ENCODE measurements around the gene RRP36.
"Not testable (repeated sequence)": the region's sequence is repeated elsewhere in the genome, so short reads cannot be mapped to it uniquely, and the experiment has no call there.

Gene RRP36

DNA sequence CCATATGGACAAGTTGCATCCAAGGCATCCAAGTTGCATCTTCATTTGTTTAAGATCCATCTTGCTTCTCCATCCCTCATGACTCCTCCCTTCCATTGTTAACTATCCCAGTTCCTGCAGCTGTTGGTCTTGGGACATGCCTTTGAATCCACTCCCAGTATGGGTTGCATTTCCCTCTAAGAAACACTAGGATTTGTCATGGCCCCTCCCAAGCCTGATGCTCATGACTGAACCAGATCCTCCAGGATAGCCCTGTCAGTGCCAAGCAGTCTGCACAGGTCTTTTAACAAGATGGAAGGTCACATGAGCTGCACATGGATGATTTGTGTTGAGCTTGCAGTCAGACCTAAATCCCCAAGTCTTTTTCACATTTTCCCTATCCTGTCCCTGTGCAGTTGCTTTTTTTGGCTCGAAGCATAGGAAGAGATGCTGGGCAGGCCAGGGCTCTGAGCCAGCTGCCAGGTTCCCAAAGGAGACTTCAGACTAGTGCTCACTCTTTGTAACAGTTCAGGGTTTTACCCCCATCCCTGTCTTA is 32.9 kb upstream of the RRP36 start:
- Mint-ChIP-seq H3K27me3 (no peaks in the 10 kb centered on the region), H3K4me1 (peaks cover 27 to 44% of the 10 kb centered on the region in 2 donors), H3K4me3 (no peak overlapping the region), H3K36me3 (peaks cover 20 to 30% of the 10 kb centered on the region in 2 donors), H3K27ac (no peak overlapping the region), H3K9me3 (no peaks in the 10 kb centered on the region)
- ATAC-seq (replicated peaks), result no peak
- DNase-seq, result no peak

- no peak for ATAC-seq (replicated peaks)
- no peaks in the 10 kb centered on the region for H3K9me3 Mint-ChIP-seq
- H3K4me1 Mint-ChIP-seq, result peaks cover 22 to 43% of the 10 kb centered on the region in 2 donors
- no peak overlapping the region for H3K4me3 Mint-ChIP-seq
- no peak overlapping the region for H3K27ac Mint-ChIP-seq
- no peak for DNase-seq
- no peaks in the 10 kb centered on the region for H3K27me3 Mint-ChIP-seq
- H3K36me3 Mint-ChIP-seq, result peaks cover 22 to 32% of the 10 kb centered on the region in 2 donors
Observed at GRCh38 chr6:42989923-42990322, 31.5 kb upstream of the RRP36 start.

GRCh38 chr6:42993445-42993844 is 28.0 kb upstream of the RRP36 start:
- H3K4me3 Mint-ChIP-seq, result no peak overlapping the region
- H3K27me3 Mint-ChIP-seq, result no peaks in the 10 kb centered on the region
- DNase-seq, result no peak
- ATAC-seq (replicated peaks), result no peak
- H3K27ac Mint-ChIP-seq, result no peak overlapping the region
- H3K4me1 Mint-ChIP-seq, result peaks cover 2 to 12% of the 10 kb centered on the region in 2 donors
- no peaks in the 10 kb centered on the region for H3K9me3 Mint-ChIP-seq
- H3K36me3 Mint-ChIP-seq, result peaks cover 20 to 26% of the 10 kb centered on the region in 2 donors

DNA sequence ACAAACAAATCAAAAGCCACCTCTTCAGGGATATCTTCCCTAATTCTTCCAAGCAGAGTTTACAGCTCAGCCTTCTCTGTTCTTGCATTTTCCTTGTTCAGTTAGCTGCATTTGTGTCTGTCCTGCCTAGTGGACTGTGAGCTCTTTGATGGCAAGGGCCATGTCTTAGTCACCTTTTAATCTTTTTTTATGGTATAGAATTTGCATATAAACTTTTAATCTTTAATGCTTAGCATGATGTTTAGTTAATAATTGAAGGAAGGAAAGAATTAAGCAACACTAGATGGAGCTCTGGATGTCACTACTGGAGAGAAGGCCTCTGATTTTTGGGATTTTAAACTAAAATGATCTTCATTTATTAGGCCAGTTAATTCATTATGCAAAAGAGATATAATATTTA is 24.9 kb upstream of the RRP36 start:
- no peak for DNase-seq
- no peak for ATAC-seq (replicated peaks)
- H3K27ac Mint-ChIP-seq, result no peak overlapping the region
- H3K4me3 Mint-ChIP-seq, result no peak overlapping the region
- peaks cover 2 to 13% of the 10 kb centered on the region in 2 donors for H3K4me1 Mint-ChIP-seq
- H3K9me3 Mint-ChIP-seq, result no peaks in the 10 kb centered on the region
- peaks cover 9 to 16% of the 10 kb centered on the region in 2 donors for H3K36me3 Mint-ChIP-seq
- H3K27me3 Mint-ChIP-seq, result no peaks in the 10 kb centered on the region

GRCh38 chr6:42998205-42998604 is 23.2 kb upstream of the RRP36 start:
- not testable (repeated sequence) for H3K27ac Mint-ChIP-seq, H3K9me3 Mint-ChIP-seq

DNA sequence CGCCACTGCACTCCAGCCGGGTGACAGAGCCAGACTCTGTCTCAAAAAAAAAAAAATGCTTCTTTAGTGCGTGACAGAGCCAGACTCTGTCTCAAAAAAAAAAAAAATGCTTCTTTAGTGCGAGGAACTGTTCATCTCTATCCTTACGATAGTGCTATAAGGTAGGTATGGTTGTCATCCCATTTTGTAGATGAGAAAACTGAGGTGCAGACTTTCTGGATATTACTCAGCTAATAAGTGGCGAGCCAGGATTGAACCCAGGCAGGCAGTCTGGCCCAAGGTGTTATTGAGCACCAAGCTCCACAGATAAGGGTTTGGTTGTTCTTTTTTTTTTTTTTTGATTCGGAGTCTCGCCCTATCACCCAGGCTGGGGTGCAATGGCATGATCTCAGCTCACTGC is 19.6 kb upstream of the RRP36 start:
- Mint-ChIP-seq H3K27me3 (no peaks in the 10 kb centered on the region), H3K27ac (no peak overlapping the region), H3K9me3 (no peaks in the 10 kb centered on the region), H3K4me3 (no peak overlapping the region), H3K4me1 (peaks cover 0 to 5% of the 10 kb centered on the region in 2 donors), H3K36me3 (peaks cover 7 to 24% of the 10 kb centered on the region in 2 donors)
- ATAC-seq (replicated peaks) (no peak), DNase-seq (no peak)

More at GRCh38 chr6:42998205-42998604, 23.2 kb upstream of the RRP36 start:
- peaks cover 2 to 13% of the 10 kb centered on the region in 2 donors for H3K4me1 Mint-ChIP-seq
- not testable (repeated sequence) for H3K4me3 Mint-ChIP-seq; DNase-seq; H3K27me3 Mint-ChIP-seq; ATAC-seq (replicated peaks)
- H3K36me3 Mint-ChIP-seq, result peaks cover 9 to 17% of the 10 kb centered on the region in 2 donors

DNA sequence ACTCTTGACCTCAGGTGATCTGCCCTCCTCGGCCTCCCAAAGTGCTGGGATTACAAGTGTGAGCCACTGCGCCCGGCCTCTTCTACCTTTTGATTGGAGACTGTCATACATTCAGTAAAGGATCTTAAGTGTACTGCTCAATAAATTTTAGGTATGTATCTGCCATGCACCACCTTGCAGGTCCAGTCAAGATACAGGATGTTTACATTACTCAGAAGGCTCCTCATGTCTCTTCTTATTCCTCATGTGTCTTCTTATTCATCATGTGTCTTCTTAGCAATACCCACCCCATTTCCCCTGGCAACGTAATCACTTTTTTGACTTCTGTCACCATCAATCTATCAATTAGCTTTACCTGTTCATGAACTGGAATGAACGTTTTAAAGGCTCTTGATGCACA is 15.6 kb upstream of the RRP36 start:
- DNase-seq, result no peak
- Mint-ChIP-seq H3K27me3 (no peaks in the 10 kb centered on the region), H3K4me3 (no peak overlapping the region), H3K27ac (no peak overlapping the region), H3K4me1 (peaks cover 5 to 17% of the 10 kb centered on the region in 2 donors), H3K9me3 (no peaks in the 10 kb centered on the region), H3K36me3 (peaks cover 18 to 42% of the 10 kb centered on the region in 2 donors)
- ATAC-seq (replicated peaks), result no peak

DNA sequence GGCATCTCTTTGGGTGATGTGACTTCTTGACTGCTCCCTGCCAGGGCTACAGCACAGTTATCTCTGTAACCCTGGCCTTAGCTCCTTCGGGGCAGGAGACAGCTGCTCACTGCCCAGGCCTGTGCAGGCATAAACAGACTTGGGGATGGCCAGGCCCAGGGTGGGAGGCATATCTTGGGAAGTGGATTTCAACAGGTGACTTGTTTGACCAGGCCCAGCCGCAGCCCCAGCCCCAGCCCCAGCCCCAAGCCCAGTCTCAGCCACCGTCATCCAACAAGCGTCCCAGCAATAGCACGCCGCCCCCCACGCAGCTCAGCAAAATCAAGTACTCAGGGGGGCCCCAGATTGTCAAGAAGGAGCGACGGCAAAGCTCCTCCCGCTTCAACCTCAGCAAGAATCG is 15.2 kb upstream of the RRP36 start:
- Mint-ChIP-seq H3K27me3 (no peaks in the 10 kb centered on the region), H3K9me3 (no peaks in the 10 kb centered on the region), H3K27ac (no peak overlapping the region), H3K4me3 (no peak overlapping the region), H3K36me3 (peaks cover 18 to 43% of the 10 kb centered on the region in 2 donors), H3K4me1 (peaks cover 5 to 19% of the 10 kb centered on the region in 2 donors)
- DNase-seq, result no peak
- no peak for ATAC-seq (replicated peaks)

GRCh38 chr6:43007126-43007525 is 14.3 kb upstream of the RRP36 start:
- Mint-ChIP-seq H3K27ac (no peak overlapping the region), H3K9me3 (no peaks in the 10 kb centered on the region), H3K36me3 (peaks cover 20 to 49% of the 10 kb centered on the region in 2 donors), H3K27me3 (no peaks in the 10 kb centered on the region), H3K4me1 (peaks cover 12 to 28% of the 10 kb centered on the region in 2 donors), H3K4me3 (no peak overlapping the region)
- DNase-seq (no peak), ATAC-seq (replicated peaks) (no peak)

- H3K9me3 Mint-ChIP-seq, result no peaks in the 10 kb centered on the region
- no peak overlapping the region for H3K4me3 Mint-ChIP-seq
- no peak overlapping the region for H3K27ac Mint-ChIP-seq
- DNase-seq (no peak), ATAC-seq (replicated peaks) (no peak)
- peaks cover 27 to 58% of the 10 kb centered on the region in 2 donors for H3K36me3 Mint-ChIP-seq
- H3K27me3 Mint-ChIP-seq, result no peaks in the 10 kb centered on the region
- peaks cover 27 to 48% of the 10 kb centered on the region in 2 donors for H3K4me1 Mint-ChIP-seq
Observed at GRCh38 chr6:43009124-43009523, 12.3 kb upstream of the RRP36 start.

GRCh38 chr6:43011207-43011606 is 10.2 kb upstream of the RRP36 start:
- Mint-ChIP-seq H3K27me3 (no peaks in the 10 kb centered on the region), H3K36me3 (peaks cover 24 to 58% of the 10 kb centered on the region in 2 donors), H3K27ac (peak overlapping the region; percentile 51), H3K4me1 (peaks cover 36 to 62% of the 10 kb centered on the region in 2 donors), H3K9me3 (no peaks in the 10 kb centered on the region), H3K4me3 (no peak overlapping the region)
- ATAC-seq (replicated peaks) (no peak), DNase-seq (no peak)

GRCh38 chr6:43012364-43012763 is 9.1 kb upstream of the RRP36 start:
- H3K4me1 Mint-ChIP-seq, result peaks cover 40 to 73% of the 10 kb centered on the region in 2 donors
- H3K36me3 Mint-ChIP-seq, result peaks cover 25 to 51% of the 10 kb centered on the region in 2 donors
- H3K9me3 Mint-ChIP-seq, result no peaks in the 10 kb centered on the region
- H3K4me3 Mint-ChIP-seq, result peak overlapping the region; percentile 96 to 99
- no peak for ATAC-seq (replicated peaks)
- no peak for DNase-seq
- no peaks in the 10 kb centered on the region for H3K27me3 Mint-ChIP-seq
- peak overlapping the region; percentile 98 for H3K27ac Mint-ChIP-seq

DNA sequence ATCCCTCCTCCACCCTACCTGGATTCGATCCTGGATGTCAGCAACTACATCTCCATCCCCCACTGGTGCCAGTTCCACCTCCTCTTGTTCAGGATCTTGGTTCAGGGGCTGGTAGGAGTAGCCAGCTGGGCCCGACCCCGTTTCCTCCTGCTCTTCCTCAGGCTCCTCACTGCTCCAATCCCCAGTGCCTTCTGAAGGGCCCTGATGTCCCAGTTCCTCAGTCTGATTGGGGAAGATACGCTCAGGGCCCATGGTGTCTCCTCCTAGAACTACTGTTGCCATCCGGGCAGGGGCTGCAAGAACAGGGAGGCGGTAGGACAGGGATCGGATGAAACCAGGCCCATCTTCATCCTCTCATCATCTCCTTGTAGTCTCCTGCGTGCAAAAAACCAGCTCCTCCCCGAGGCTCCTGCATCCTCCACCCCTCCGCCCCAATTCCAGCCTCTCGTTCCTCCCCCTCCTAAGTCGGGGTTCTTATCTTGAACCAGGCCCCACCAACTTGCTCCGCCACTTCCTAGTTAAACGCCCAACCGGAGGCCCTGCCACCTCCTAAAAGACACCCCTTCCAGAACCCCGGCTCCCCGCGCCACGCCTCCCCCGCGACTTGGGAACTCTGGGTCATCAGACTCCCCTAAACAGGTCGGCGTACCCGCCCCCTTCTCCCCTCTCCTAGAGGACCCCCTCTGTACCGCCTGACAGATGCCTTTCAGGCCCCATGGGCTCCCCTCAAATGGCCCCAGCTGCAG is 8.2 kb upstream of the RRP36 start:
- no peaks in the 10 kb centered on the region for H3K27me3 Mint-ChIP-seq
- H3K4me1 Mint-ChIP-seq, result peaks cover 42 to 77% of the 10 kb centered on the region in 2 donors
- H3K4me3 Mint-ChIP-seq, result peak overlapping the region; percentile 96 to 99
- peak overlapping the region; percentile 98 for H3K27ac Mint-ChIP-seq
- ATAC-seq (replicated peaks) (peak; percentile 0 to 24), DNase-seq (no peak)
- H3K36me3 Mint-ChIP-seq, result peaks cover 23 to 52% of the 10 kb centered on the region in 2 donors
- H3K9me3 Mint-ChIP-seq, result no peaks in the 10 kb centered on the region

- H3K36me3 Mint-ChIP-seq, result peaks cover 24 to 59% of the 10 kb centered on the region in 2 donors
- H3K4me1 Mint-ChIP-seq, result peaks cover 39 to 72% of the 10 kb centered on the region in 2 donors
- H3K27me3 Mint-ChIP-seq, result no peaks in the 10 kb centered on the region
- no peaks in the 10 kb centered on the region for H3K9me3 Mint-ChIP-seq
- peak within 1 kb of the TSS; percentile 98 for H3K27ac Mint-ChIP-seq
- peak within 1 kb of the TSS; percentile 96 to 99 for H3K4me3 Mint-ChIP-seq
- ATAC-seq (replicated peaks) (peak; percentile 92 to 96), DNase-seq (peak; percentile 99)
Observed at GRCh38 chr6:43013843-43014433, 7.5 kb upstream of the RRP36 start, which contains the start of the genes KLHDC3 and MEA1. Gene KLHDC3, plus strand, starts transcription at chr6:43014249. Its CDS starts 2,944 bp downstream, at chr6:43017193. Gene MEA1, minus strand, starts transcription at chr6:43013946. Its CDS starts 133 bp downstream, at chr6:43013813.
